ENCODE results near the gene TRIP6.

DNA sequence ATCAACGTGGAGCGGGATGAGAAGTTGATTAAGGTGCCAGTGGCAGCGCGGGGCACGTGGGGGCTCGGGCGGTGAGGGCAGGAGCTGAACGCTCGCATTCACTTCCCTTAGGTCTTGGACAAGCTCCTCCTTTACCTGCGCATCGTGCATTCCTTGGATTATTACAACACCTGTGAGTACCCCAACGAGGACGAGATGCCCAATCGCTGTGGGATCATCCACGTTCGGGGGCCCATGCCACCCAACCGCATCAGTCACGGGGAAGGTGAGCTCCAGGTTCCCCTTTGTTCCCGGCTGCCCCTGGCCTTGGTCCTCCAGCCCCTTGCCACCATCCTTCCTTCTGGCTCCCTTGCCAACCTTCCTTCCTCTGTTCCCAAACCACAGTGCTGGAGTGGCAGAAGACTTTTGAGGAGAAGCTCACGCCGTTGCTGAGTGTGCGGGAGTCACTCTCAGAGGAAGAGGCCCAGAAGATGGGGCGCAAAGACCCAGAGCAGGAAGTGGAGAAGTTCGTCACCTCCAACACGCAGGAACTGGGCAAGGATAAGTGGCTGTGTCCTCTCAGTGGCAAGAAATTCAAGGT is 19.8 kb downstream of the TRIP6 start:
- TF ChIP-seq, protein P1, sequence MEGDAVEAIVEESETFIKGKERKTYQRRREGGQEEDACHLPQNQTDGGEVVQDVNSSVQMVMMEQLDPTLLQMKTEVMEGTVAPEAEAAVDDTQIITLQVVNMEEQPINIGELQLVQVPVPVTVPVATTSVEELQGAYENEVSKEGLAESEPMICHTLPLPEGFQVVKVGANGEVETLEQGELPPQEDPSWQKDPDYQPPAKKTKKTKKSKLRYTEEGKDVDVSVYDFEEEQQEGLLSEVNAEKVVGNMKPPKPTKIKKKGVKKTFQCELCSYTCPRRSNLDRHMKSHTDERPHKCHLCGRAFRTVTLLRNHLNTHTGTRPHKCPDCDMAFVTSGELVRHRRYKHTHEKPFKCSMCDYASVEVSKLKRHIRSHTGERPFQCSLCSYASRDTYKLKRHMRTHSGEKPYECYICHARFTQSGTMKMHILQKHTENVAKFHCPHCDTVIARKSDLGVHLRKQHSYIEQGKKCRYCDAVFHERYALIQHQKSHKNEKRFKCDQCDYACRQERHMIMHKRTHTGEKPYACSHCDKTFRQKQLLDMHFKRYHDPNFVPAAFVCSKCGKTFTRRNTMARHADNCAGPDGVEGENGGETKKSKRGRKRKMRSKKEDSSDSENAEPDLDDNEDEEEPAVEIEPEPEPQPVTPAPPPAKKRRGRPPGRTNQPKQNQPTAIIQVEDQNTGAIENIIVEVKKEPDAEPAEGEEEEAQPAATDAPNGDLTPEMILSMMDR (IDR thresholded peaks at IDR 0.05): no peak
- no peak for TF ChIP-seq EP300 (IDR thresholded peaks at IDR 0.05)

All from esophagus muscularis mucosa (tissue), 3 donors.